Bone marrow (tissue), 2 donors: Measurements from ENCODE around the gene RICTOR.

Experiments used
- DNase-seq, 2 donors: peaks; one replicate each; lab custom pipeline; 2025; lab: John Stamatoyannopoulos, UW

RICTOR gene, protein sequence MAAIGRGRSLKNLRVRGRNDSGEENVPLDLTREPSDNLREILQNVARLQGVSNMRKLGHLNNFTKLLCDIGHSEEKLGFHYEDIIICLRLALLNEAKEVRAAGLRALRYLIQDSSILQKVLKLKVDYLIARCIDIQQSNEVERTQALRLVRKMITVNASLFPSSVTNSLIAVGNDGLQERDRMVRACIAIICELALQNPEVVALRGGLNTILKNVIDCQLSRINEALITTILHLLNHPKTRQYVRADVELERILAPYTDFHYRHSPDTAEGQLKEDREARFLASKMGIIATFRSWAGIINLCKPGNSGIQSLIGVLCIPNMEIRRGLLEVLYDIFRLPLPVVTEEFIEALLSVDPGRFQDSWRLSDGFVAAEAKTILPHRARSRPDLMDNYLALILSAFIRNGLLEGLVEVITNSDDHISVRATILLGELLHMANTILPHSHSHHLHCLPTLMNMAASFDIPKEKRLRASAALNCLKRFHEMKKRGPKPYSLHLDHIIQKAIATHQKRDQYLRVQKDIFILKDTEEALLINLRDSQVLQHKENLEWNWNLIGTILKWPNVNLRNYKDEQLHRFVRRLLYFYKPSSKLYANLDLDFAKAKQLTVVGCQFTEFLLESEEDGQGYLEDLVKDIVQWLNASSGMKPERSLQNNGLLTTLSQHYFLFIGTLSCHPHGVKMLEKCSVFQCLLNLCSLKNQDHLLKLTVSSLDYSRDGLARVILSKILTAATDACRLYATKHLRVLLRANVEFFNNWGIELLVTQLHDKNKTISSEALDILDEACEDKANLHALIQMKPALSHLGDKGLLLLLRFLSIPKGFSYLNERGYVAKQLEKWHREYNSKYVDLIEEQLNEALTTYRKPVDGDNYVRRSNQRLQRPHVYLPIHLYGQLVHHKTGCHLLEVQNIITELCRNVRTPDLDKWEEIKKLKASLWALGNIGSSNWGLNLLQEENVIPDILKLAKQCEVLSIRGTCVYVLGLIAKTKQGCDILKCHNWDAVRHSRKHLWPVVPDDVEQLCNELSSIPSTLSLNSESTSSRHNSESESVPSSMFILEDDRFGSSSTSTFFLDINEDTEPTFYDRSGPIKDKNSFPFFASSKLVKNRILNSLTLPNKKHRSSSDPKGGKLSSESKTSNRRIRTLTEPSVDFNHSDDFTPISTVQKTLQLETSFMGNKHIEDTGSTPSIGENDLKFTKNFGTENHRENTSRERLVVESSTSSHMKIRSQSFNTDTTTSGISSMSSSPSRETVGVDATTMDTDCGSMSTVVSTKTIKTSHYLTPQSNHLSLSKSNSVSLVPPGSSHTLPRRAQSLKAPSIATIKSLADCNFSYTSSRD (N-terminal part only)

DNA sequence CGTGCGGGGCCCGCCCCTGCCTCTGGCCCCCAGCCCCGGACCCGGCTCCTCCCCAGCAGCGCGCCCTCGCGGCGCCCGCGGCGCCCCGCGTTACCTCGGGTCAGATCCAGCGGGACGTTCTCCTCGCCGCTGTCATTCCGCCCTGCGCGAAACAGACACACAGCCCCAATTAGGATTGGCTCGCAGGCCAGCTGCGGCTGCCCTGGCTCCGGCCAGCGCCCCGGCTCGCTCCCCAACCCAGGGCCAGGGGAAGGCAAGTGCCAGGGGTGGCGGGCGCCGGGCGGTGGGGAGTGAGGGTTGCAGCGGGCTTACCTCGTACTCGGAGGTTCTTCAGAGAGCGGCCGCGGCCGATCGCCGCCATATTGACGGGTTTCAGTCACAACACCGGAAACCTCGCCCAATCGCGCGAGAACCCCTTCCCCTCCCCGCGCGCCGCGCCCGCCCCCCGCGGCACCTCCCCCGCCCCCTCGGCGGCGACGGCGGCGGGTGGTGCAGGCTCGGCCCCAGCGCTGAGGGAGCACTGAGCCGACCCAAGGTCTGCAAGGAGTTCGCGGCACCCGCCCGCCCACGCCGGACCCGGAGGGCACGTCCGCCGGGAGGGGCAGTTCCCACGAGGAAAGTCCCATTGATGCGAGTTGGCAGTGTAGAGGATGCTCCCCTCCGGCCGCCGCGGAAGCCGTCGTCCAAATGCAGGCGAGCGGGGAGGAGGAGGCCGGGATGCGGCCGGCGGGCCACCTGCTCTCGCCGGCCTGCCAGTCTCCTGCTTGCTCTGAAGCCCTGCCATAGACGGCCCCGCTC is at the start of gene RICTOR:
Gene RICTOR (minus strand): TSS at position 383 of the 798 bp plus-strand sequence. CDS start 22 bp downstream, at position 361.
- DNase-seq = peak; percentile 59 to 84

DNA sequence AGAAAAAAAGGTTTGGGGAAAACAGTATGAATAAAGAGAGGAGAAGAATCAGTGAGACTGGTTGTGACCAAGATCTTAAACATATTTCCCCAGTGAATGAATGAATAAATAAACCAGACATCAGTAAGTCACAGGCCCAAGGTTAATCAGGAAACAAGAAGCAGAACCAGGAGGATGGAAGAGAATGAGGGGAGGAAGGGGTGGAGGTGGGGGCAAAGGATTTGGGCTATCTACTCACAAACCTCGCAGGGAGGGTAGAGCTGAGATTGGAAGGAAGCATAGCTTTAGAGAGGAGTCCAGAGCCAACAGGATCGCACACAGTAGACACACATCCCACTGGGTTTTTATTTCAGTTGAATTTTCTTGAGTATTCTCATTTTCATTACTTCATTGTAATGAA is 47.7 kb upstream of the RICTOR start:
- DNase-seq = no peak

DNA sequence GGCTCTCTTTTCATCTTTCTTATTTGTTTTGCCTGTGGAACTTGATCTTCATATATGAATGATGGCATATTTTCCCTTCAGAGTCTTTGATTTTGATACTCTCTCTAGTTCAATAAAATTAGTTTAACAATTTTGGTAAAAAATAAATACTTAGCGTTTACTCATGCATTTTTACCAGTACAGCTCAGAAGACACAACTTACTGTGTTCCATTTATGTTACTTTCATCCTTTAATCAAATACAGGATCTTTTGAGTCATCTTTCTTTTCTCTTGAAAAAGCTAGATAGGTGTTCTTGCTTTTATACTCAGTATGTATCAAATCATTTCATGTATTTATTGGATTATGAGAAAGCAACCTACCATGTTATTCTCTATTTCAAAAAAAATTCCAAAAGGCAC is 47.1 kb upstream of the RICTOR start:
- DNase-seq = no peak

GRCh38 chr5:39120052-39120420 is 45.8 kb upstream of the RICTOR start:
- no peak for DNase-seq

DNA sequence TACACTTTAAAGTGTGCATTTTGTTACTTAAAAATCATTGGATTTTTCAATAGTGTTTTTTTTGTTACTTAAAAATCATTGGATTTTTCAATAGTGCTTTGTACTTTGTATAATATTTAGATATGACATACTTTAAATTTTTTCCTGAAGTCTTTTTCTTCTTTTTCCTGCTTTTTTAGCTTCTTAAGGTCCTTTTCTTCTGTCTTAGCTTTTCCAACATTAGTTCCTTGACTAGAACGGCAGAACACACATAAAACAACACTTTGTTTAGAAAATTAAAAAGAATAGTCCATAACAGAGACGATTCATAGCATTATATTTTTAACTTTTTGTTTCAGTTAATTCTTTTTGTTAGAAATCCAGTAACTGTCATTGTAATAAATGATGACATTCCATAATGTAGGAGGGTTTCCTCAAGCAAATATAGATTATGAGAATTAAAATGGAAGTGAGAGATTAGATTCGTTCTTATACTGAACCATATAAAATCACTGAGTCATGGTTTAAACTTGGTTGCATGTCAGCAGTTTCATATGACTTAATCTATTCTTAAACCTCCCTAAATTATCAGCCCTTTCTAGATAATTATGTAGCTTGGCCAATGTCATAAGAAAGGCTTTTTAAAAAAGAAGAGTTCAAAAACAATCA is 45.3 kb upstream of the RICTOR start:
- no peak for DNase-seq

DNA sequence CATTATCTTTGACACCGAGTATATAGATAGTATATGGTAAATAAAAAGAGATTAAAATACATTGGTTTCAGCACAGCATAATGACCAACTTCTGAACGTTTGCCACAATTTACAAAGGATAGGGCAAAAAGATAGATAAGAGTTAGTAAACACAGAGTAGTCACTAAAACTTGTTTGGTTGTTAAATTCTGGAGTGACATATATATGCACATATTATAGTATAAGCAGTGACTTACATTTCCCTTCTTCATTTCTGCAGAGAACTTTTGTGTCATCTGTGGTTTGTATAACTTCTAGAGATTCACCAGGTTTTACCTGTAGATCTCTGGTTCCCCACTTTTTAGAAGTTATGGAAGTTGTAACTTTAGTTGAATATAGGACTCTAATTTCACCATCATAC is 44.4 kb upstream of the RICTOR start:
- DNase-seq = no peak

GRCh38 chr5:39117401-39117800 is 43.2 kb upstream of the RICTOR start:
- no peak for DNase-seq

- DNase-seq = no peak
Observed at GRCh38 chr5:39116344-39117170, 42.4 kb upstream of the RICTOR start.

- no peak for DNase-seq
Observed at GRCh38 chr5:39115644-39116343, 41.6 kb upstream of the RICTOR start.

- no peak for DNase-seq
Observed at GRCh38 chr5:39114155-39114554, 40.0 kb upstream of the RICTOR start.

DNA sequence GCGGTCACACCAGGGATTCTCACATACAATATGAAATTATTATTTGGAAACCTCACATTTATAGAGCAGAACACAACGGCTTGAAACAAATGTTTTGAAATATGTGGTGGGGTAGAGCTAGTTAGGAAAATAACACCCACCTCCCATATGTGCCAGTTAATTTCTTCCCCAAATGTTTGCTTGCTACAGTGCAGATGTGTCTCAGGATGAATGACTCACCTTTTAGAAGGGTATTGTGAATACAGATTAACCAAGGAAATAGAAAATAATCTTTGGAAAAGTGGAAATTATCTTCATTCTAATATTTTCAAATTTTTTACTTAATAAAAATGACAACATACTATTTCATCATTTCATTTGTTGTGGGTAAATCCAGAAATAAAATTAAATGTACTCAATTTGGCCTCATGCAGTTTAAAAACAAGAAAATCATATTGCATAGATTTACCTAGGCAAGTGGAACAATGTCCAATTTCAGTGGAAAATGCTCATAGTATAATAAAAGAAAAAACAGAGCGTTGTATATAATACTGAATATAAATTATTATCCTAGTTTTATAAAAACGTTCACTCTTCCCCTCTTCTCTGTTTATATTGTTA is 39.3 kb upstream of the RICTOR start:
- no peak for DNase-seq

GRCh38 chr5:39109606-39110005 is 35.4 kb upstream of the RICTOR start:
- no peak for DNase-seq

GRCh38 chr5:39108987-39109386 is 34.8 kb upstream of the RICTOR start:
- DNase-seq = no peak

DNA sequence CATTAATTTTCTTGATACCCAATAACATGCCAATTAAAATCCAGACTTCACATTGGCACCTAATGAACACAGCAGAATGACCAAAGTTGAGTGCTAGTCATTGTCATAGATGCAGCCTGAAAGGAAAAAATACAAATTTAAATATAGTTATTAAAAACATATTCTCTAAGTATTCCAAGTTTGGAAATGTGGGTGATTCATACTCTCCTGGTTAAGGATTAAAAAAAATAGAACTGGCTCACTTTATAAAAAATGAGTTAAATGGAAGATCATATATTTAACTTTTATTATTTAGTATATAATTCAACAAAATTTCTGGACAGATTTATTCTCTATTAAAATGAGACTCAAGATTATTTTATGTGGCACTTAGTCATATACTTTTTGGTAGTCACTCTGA is 33.2 kb upstream of the RICTOR start:
- DNase-seq = no peak

GRCh38 chr5:39106322-39106721 is 32.1 kb upstream of the RICTOR start:
- DNase-seq = no peak

DNA sequence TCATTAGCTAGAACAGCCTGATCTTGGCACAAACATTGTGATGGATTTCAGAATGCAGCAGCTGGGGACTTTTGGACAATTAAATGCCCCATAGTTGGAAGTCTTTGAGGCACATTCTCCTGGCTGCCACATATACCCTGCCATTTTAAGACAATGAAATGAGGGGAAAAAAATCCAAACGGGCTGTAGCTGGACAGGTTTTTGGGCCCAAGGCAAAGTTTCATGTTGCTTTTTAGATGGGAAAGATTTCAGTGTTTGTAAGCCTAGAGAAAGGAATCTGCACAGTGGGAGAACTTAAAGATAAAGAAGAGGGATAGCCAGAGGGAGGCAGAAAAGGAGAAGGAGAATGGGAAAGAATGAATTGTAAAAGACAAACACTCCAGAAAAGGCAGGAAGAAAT is 30.0 kb upstream of the RICTOR start:
- DNase-seq = no peak

GRCh38 chr5:39102684-39103155 is 28.5 kb upstream of the RICTOR start:
- DNase-seq = no peak

DNA sequence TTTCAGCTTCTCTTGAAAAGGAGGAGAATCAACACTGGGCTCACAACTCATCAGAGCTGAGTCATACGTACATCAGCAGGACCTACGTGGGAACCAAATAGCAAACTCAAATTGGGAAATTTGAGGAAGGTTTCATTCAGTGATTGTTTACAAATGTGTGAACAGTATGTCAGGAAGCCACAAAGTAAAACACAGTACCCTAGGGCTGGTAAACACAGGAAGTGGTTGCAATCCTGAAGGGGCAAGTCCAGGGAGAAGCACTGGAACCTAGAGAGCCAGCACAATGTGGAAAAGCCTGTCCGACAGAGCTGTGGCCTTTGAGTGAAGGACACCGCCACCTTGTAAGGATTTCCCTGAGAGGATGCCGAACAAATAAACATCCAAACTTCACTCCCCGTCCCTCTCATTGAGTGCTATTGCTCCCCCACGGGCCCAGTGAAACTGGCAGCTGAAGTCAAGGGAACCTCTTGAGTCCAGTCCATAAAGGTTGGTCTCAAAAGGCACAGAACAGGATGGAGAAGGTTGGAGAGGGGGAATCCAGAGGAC is 26.7 kb upstream of the RICTOR start:
- no peak for DNase-seq
